HL-60 (cell line): ENCODE measurements around the gene ATP1A4.

Experiments
- DNase-seq, 2 experiments: peaks; one replicate each; pipeline ENCODE4 v3.0.0-alpha.2; 2010 to 2020; ENCODE audit warnings: low read depth in 1 of 2, low spot score in 1 of 2
- H3K27ac ChIP-seq: fragments of 250-450 bp; sonication (Bioruptor Pico); replicated peaks from 2 replicates; pipeline ENCODE4 v1.5.1; 2020; ENCODE audit warnings: mild to moderate bottlenecking, moderate library complexity
- H3K27me3 ChIP-seq: fragments of 250-450 bp; sonication (Bioruptor Pico); 2 replicates; pipeline ENCODE4 v1.5.1; 2021; ENCODE audit warnings: mild to moderate bottlenecking, moderate library complexity; ENCODE audit not compliant: insufficient read depth, poor library complexity, severe bottlenecking
- H3K4me3 ChIP-seq: replicated peaks from 2 replicates; pipeline ENCODE4 v1.5.1; 2011; ENCODE audit warnings: mild to moderate bottlenecking, control low read depth, low read length; ENCODE audit not compliant: insufficient read depth
- GABPA ChIP-seq: IDR thresholded peaks from 2 replicates; pipeline ENCODE4 v1.6.1; 2012; ENCODE audit warnings: low read depth
- POLR2AphosphoS5 ChIP-seq: IDR thresholded peaks from 2 replicates; pipeline ENCODE4 v1.6.1; 2012; ENCODE audit warnings: low read depth
- SPI1 ChIP-seq: IDR thresholded peaks from 2 replicates; pipeline ENCODE4 v1.6.1; 2012; ENCODE audit warnings: low read depth, mild to moderate bottlenecking, borderline replicate concordance
- TF ChIP-seq, protein P1 (sequence below): IDR thresholded peaks from one replicate; pipeline ENCODE4 v1.5.1; 2011; ENCODE audit warnings: low read length, control low read depth, inconsistent platforms; ENCODE audit not compliant: insufficient read depth
- TF ChIP-seq, protein P2 (sequence below): IDR thresholded peaks from 2 replicates; pipeline ENCODE4 v1.6.1; 2012; ENCODE audit warnings: low read depth; ENCODE audit not compliant: insufficient replicate concordance

Gene ATP1A4

DNA sequence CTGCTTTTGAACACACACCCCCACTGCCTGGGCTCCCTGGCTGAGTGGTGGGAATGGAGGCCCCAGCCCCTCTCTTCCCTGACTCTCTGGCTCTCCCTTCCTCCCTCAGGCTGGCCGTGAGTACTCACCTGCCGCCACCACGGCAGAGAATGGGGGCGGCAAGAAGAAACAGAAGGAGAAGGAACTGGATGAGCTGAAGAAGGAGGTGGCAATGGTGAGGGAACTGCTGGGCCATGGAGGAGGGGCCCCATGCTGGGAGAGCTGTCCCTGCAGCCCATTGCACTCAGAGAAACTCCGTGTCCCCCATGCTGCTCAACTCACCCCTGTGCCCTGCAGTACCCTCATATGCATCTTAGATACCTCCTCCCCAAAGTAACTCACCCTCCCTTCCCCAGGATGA is 30.6 kb upstream of the ATP1A4 start:
- TF ChIP-seq SPI1 (no peak), POLR2AphosphoS5 (no peak)
- TF ChIP-seq, protein P1, sequence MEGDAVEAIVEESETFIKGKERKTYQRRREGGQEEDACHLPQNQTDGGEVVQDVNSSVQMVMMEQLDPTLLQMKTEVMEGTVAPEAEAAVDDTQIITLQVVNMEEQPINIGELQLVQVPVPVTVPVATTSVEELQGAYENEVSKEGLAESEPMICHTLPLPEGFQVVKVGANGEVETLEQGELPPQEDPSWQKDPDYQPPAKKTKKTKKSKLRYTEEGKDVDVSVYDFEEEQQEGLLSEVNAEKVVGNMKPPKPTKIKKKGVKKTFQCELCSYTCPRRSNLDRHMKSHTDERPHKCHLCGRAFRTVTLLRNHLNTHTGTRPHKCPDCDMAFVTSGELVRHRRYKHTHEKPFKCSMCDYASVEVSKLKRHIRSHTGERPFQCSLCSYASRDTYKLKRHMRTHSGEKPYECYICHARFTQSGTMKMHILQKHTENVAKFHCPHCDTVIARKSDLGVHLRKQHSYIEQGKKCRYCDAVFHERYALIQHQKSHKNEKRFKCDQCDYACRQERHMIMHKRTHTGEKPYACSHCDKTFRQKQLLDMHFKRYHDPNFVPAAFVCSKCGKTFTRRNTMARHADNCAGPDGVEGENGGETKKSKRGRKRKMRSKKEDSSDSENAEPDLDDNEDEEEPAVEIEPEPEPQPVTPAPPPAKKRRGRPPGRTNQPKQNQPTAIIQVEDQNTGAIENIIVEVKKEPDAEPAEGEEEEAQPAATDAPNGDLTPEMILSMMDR: no peak
- TF ChIP-seq, protein P2, sequence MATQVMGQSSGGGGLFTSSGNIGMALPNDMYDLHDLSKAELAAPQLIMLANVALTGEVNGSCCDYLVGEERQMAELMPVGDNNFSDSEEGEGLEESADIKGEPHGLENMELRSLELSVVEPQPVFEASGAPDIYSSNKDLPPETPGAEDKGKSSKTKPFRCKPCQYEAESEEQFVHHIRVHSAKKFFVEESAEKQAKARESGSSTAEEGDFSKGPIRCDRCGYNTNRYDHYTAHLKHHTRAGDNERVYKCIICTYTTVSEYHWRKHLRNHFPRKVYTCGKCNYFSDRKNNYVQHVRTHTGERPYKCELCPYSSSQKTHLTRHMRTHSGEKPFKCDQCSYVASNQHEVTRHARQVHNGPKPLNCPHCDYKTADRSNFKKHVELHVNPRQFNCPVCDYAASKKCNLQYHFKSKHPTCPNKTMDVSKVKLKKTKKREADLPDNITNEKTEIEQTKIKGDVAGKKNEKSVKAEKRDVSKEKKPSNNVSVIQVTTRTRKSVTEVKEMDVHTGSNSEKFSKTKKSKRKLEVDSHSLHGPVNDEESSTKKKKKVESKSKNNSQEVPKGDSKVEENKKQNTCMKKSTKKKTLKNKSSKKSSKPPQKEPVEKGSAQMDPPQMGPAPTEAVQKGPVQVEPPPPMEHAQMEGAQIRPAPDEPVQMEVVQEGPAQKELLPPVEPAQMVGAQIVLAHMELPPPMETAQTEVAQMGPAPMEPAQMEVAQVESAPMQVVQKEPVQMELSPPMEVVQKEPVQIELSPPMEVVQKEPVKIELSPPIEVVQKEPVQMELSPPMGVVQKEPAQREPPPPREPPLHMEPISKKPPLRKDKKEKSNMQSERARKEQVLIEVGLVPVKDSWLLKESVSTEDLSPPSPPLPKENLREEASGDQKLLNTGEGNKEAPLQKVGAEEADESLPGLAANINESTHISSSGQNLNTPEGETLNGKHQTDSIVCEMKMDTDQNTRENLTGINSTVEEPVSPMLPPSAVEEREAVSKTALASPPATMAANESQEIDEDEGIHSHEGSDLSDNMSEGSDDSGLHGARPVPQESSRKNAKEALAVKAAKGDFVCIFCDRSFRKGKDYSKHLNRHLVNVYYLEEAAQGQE: no peak
- Histone ChIP-seq H3K27ac (no peak overlapping the region), H3K4me3 (no peak overlapping the region), H3K27me3 (no peaks in the 10 kb centered on the region)
- DNase-seq: no peak

DNA sequence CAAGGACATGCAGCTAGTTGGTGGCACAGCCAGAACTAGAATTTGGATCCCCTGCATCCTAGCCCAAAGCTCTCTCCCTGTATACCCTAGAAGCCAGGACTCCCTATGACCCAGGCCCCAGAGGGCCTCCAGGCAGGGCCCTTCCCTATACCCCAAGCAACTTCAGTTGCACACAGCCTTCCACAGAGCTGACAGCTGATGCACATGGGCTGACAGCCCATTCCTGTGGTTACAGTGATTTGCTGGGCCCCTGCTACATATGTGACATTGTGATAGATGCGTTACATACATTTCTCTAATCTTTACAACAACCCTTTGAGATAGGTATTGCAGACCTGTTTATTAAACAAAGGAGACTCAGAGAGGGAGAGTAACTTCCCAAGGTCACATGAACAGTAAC is 30.0 kb upstream of the ATP1A4 start:
- Histone ChIP-seq H3K4me3 (no peak overlapping the region), H3K27me3 (no peaks in the 10 kb centered on the region)
- TF ChIP-seq GABPA (no peak), SPI1 (no peak), POLR2AphosphoS5 (no peak)
- TF ChIP-seq, protein P1: no peak
- TF ChIP-seq, protein P2: no peak

DNA sequence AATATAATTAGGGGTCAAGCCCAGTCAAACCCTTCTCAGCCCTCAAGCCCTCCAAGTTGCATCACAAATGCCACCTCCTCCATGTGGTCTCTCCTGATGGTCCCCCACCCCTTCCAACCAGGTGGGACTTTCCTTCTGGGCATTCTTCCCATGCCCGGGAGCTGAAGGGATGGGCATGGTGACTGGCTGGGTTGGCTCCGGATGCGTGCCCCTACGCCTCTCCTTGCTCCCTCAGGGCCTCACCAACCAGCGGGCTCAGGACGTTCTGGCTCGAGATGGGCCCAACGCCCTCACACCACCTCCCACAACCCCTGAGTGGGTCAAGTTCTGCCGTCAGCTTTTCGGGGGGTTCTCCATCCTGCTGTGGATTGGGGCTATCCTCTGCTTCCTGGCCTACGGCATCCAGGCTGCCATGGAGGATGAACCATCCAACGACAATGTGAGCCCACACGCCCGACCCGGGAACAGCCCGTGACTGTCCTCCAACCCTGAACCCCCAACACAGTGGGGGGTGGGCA is 28.4 kb upstream of the ATP1A4 start:
- TF ChIP-seq, protein P1: no peak
- TF ChIP-seq, protein P2: no peak
- Histone ChIP-seq H3K27ac (no peak overlapping the region), H3K4me3 (no peak overlapping the region), H3K27me3 (no peaks in the 10 kb centered on the region)
- no peak for DNase-seq

More for the DNA sequence above, 30.0 kb upstream of the ATP1A4 start:
- no peak for DNase-seq
- no peak overlapping the region for H3K27ac ChIP-seq
